HUES48 (cell line): ENCODE data around the gene OPCML.

ENCODE experiments used
- H3K27ac ChIP-seq: one replicate; pipeline ENCODE4 v1.7.0; 2013; ENCODE audit warnings: low read depth, low read length, inconsistent platforms
- H3K27me3 ChIP-seq: 2 replicates; pipeline ENCODE4 v1.6.1; 2013; ENCODE audit warnings: mild to moderate bottlenecking, low read length; ENCODE audit not compliant: control insufficient read depth, insufficient read depth
- H3K36me3 ChIP-seq: 2 replicates; pipeline ENCODE4 v1.6.1; 2013; ENCODE audit warnings: low read length; ENCODE audit not compliant: control insufficient read depth, insufficient read depth
- H3K4me1 ChIP-seq: 2 replicates; pipeline ENCODE4 v1.6.1; 2013; ENCODE audit warnings: mild to moderate bottlenecking, low read length; ENCODE audit not compliant: control insufficient read depth, insufficient read depth
- H3K4me3 ChIP-seq: 2 replicates; pipeline ENCODE4 v1.5.1; 2013; ENCODE audit warnings: mild to moderate bottlenecking, low read depth, low read length
- H3K9ac ChIP-seq: 2 replicates; pipeline ENCODE4 v1.6.1; 2013; ENCODE audit warnings: mild to moderate bottlenecking, low read depth, low read length, moderate library complexity
- H3K9me3 ChIP-seq: 2 replicates; pipeline ENCODE4 v1.6.1; 2013; ENCODE audit warnings: low read length; ENCODE audit not compliant: control insufficient read depth, insufficient read depth

The OPCML gene

GRCh38 chr11:133302056-133302455, 230.2 kb downstream of the OPCML start:
- H3K36me3 ChIP-seq = no peaks in the 10 kb centered on the region
- no peak overlapping the region for H3K9ac ChIP-seq
- H3K27me3 ChIP-seq = no peaks in the 10 kb centered on the region
- peaks cover 8% of the 10 kb centered on the region; the same call in 1 of the 2 replicates for H3K4me1 ChIP-seq
- no peak overlapping the region for H3K27ac ChIP-seq
- no peaks in the 10 kb centered on the region for H3K9me3 ChIP-seq
- no peak overlapping the region for H3K4me3 ChIP-seq

DNA sequence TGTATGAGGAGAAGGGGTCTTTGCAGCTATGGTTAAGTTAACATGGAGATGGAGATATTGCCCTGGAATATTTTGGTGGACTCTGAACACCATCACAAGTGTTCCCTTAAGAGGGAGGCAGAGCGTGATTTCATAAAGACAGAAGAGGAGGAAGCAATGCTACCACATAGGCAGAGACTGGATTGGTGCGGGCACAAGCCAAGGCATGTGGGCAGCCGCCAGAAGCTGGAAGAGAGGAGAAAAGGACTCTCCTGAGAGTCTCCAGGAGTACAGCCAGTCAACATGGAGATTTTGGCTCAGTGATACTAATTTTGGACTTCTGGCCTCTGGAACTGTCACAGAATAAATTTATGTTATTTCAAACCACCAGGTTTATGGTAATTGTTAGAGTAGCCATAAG, 231.6 kb downstream of the OPCML start:
- Histone ChIP-seq H3K27ac (no peak overlapping the region), H3K9me3 (no peaks in the 10 kb centered on the region), H3K36me3 (no peaks in the 10 kb centered on the region), H3K4me3 (no peak overlapping the region), H3K4me1 (peaks cover 8% of the 10 kb centered on the region; the same call in 1 of the 2 replicates), H3K27me3 (no peaks in the 10 kb centered on the region), H3K9ac (no peak overlapping the region)

GRCh38 chr11:133291780-133292179, 240.5 kb downstream of the OPCML start:
- Histone ChIP-seq H3K27me3 (no peaks in the 10 kb centered on the region), H3K36me3 (no peaks in the 10 kb centered on the region), H3K4me3 (no peak overlapping the region), H3K4me1 (no peaks in the 10 kb centered on the region), H3K9ac (no peak overlapping the region), H3K27ac (no peak overlapping the region), H3K9me3 (no peaks in the 10 kb centered on the region)

DNA sequence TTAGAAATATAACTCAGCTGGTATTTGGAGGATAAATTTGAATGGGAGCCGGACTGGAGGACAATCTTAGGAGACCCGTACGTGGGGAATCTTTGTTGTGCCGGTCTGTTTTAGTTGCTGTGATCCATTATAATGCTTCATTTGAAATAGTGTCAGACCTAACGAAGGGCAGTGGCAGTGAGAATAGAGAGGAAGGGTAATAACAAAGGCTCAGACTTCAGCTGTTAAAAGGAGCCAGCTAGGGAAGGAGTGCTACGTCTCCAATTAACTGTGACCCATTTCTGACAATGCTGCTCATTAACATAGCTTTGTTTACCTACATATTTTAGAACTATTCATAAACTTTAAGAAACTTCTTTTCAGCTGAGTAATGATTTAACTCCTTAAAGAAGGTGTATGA, 246.9 kb downstream of the OPCML start:
- H3K36me3 ChIP-seq = no peaks in the 10 kb centered on the region
- no peak overlapping the region for H3K4me3 ChIP-seq
- peaks cover 18% of the 10 kb centered on the region for H3K4me1 ChIP-seq
- H3K9me3 ChIP-seq = peaks cover 6% of the 10 kb centered on the region; the same call in 1 of the 2 replicates
- no peak overlapping the region for H3K27ac ChIP-seq
- no peaks in the 10 kb centered on the region for H3K27me3 ChIP-seq
- H3K9ac ChIP-seq = no peak overlapping the region

DNA sequence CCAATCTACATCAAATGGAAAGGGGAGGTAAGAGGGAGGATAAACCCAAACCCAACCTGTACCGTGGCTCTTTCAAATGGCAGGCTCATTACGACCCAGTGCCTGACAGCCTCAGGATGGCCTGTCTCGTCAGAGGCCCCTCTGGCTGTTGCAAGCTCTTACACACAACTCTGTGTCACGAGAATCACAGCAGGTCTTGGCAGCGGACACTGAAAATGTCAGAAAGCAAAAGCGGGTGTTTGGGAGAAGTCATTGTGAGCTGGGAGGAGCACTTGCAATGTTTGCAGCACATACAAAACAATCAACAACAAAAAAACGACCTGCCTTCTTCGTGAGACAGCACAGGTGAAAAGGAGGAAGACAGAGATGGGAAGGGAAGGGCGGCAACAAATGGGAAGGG, 248.1 kb downstream of the OPCML start:
- H3K9ac ChIP-seq = no peak overlapping the region
- peaks cover 6% of the 10 kb centered on the region; the same call in 1 of the 2 replicates for H3K9me3 ChIP-seq
- H3K4me3 ChIP-seq = no peak overlapping the region
- peaks cover 23% of the 10 kb centered on the region for H3K4me1 ChIP-seq
- H3K36me3 ChIP-seq = no peaks in the 10 kb centered on the region
- no peak overlapping the region for H3K27ac ChIP-seq
- no peaks in the 10 kb centered on the region for H3K27me3 ChIP-seq

DNA sequence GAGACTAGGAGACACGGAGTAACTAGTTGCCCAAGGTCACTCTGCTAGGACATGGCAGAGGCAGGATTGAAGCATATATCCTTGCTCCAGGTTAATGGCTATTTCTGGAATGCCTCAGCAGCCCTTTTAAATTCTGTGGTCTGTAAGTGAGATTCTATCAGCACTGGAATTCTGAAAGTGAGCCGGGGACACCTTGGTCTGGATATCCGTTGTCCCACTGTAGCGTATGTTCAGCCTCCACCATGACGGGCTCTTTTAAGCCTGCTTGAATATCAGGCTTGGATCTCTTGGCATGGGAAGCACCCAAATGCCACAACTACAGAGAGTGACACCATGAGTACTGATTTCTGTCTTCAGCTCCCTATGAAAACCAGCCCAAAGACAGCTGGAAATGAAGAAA, 254.4 kb downstream of the OPCML start:
- peaks cover 10% of the 10 kb centered on the region for H3K4me1 ChIP-seq
- H3K36me3 ChIP-seq = no peaks in the 10 kb centered on the region
- no peak overlapping the region for H3K9ac ChIP-seq
- H3K27me3 ChIP-seq = no peaks in the 10 kb centered on the region
- H3K4me3 ChIP-seq = no peak overlapping the region
- no peak overlapping the region for H3K27ac ChIP-seq
- peaks cover 6% of the 10 kb centered on the region; the same call in 1 of the 2 replicates for H3K9me3 ChIP-seq

DNA sequence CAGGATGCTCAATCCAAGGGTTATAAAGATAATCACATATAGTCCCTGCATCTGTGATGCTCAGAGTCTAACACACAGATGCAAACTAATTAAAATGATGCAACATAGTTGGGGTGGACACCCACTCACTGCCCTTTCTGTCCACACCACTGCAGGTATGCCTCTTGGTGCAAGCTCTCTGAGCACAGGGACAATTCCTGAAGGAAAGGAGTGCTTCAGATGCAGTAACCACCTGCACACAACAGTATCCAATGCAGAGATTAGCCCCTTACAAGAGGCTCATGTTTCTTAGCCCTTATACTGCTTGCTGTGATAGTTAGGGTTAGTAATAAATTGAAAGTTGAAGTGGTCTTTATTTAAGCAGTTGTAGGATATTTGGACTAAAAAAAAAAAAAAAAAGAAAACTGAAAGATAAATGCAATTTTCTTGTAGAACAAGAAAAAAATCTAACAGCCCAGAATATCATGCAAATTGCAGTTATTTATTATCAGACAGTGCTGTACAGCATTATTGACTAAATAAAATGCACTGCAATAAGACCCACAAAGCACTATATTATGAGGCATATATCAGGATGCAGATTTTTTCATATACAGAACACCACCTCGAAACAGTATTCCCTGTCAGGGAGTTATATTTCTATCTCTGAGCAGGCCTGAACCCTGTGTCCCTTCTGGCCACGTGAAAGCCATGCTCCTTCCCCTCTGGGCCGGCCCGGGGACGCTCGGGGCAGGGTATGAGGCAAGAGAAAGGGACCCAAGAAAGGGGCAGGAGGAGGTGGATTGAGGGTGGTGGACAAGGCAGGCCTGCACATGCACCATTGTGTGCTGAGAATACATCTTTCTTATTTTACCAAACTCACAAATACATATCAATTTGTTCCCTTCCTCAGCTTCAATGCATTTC, 260.2 kb downstream of the OPCML start:
- H3K27ac ChIP-seq = no peak overlapping the region
- H3K27me3 ChIP-seq = no peaks in the 10 kb centered on the region
- no peaks in the 10 kb centered on the region for H3K36me3 ChIP-seq
- no peaks in the 10 kb centered on the region for H3K4me1 ChIP-seq
- no peak overlapping the region for H3K9ac ChIP-seq
- no peaks in the 10 kb centered on the region for H3K9me3 ChIP-seq
- H3K4me3 ChIP-seq = no peak overlapping the region

GRCh38 chr11:133271206-133271605, 261.1 kb downstream of the OPCML start:
- no peaks in the 10 kb centered on the region for H3K4me1 ChIP-seq
- H3K36me3 ChIP-seq = no peaks in the 10 kb centered on the region
- no peak overlapping the region for H3K27ac ChIP-seq
- H3K4me3 ChIP-seq = no peak overlapping the region
- H3K9me3 ChIP-seq = no peaks in the 10 kb centered on the region
- H3K27me3 ChIP-seq = no peaks in the 10 kb centered on the region
- no peak overlapping the region for H3K9ac ChIP-seq

DNA sequence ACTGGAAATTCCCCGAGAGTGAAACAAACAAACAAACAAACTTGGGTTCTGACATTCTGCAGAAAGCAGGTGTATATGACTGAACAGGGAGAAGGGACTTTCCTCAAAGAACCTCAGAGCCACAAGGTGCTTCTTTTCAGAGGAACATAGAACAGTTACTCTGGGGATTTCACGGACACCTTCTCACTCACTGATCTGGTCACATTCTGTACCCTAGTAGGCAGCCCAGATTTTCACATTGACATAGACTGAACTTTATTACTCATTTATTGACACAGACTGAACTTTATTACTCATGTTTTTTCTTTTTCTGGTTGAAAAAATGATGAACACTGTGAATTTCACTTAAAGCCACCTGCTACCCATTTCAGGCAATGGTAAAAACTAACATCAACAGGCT, 263.0 kb downstream of the OPCML start:
- Histone ChIP-seq H3K27ac (no peak overlapping the region), H3K9ac (no peak overlapping the region), H3K4me3 (no peak overlapping the region), H3K27me3 (no peaks in the 10 kb centered on the region), H3K4me1 (no peaks in the 10 kb centered on the region), H3K36me3 (no peaks in the 10 kb centered on the region), H3K9me3 (no peaks in the 10 kb centered on the region)

GRCh38 chr11:133266986-133267385, 265.3 kb downstream of the OPCML start:
- H3K4me3 ChIP-seq = no peak overlapping the region
- H3K9ac ChIP-seq = no peak overlapping the region
- no peak overlapping the region for H3K27ac ChIP-seq
- H3K9me3 ChIP-seq = no peaks in the 10 kb centered on the region
- H3K27me3 ChIP-seq = no peaks in the 10 kb centered on the region
- H3K4me1 ChIP-seq = no peaks in the 10 kb centered on the region
- H3K36me3 ChIP-seq = no peaks in the 10 kb centered on the region

DNA sequence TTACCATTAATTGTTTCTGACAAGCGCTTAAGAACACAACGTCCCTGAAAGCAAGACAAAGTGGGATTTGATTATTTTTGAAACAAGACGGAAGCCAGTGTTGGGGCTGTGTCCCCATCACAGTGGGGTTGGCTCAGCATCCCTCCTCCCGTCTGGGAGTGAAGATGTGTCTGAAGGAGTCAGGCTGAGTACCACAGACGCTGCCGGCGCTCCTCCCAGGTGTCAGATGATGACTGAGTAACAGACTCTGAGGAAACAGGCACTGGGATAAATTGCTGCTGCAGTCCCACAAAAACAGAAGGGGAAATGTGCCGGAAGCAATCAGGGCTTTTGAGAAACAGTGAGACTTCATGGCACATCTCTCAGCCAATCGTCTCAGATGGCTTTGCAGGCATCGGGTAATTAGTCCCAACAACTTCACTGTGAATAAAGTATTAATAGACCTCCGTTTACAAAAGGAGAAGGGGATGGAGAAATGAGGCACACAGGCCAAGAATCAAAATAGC, 266.7 kb downstream of the OPCML start:
- no peaks in the 10 kb centered on the region for H3K4me1 ChIP-seq
- H3K9me3 ChIP-seq = no peaks in the 10 kb centered on the region
- no peak overlapping the region for H3K4me3 ChIP-seq
- H3K27ac ChIP-seq = no peak overlapping the region
- no peaks in the 10 kb centered on the region for H3K36me3 ChIP-seq
- H3K9ac ChIP-seq = no peak overlapping the region
- H3K27me3 ChIP-seq = no peaks in the 10 kb centered on the region
